Endometrial microvascular endothelial cells (primary cell): ENCODE data around the gene G6PC2. TPM values are rescaled to one million over a fixed set of nuclear protein-coding genes. Genes with fewer than 3 reads are reported as not detected.

ENCODE experiments used
- in situ Hi-C: cut with HindIII; loops from 2 replicates; pipeline ENCODE4 v1.10.0; 2017; ENCODE audit warnings: low sequenced_read_pairs, low pct_unique_long_range_greater_than_20kb; ENCODE audit errors: inconsistent ontology term
- total RNA-seq: library from RNA; depleted of rRNA; stranded (reverse); fragments of >200 nt; gene quantifications from one replicate; pipeline ENCODE4 v1.2.3, GENCODE V29; 2015; ENCODE audit errors: inconsistent ontology term

Gene G6PC2
- total RNA-seq, 1 donor from 2014 or later, result not detected

GRCh38 chr2:168935810-168936581, 34.9 kb downstream of the G6PC2 start:
- in situ Hi-C loops, result no loop called here

GRCh38 chr2:168939061-168939460, 38.0 kb downstream of the G6PC2 start:
- in situ Hi-C loops, result no loop called here

GRCh38 chr2:168939918-168940317, 38.8 kb downstream of the G6PC2 start:
- in situ Hi-C loops, result no loop called here

- in situ Hi-C loops, result no loop called here
Measured at GRCh38 chr2:168941297-168941696, 40.2 kb downstream of the G6PC2 start.

- in situ Hi-C loops, result no loop called here
Measured at GRCh38 chr2:168944065-168944464, 43.0 kb downstream of the G6PC2 start.

GRCh38 chr2:168945508-168945907, 44.4 kb downstream of the G6PC2 start:
- in situ Hi-C loops, result no loop called here

GRCh38 chr2:168948621-168949212, 47.6 kb downstream of the G6PC2 start:
- in situ Hi-C loops, result no loop called here

- in situ Hi-C loops, result no loop called here
Measured at GRCh38 chr2:168949324-168949723, 48.2 kb downstream of the G6PC2 start.

GRCh38 chr2:168951871-168952270, 50.8 kb downstream of the G6PC2 start:
- in situ Hi-C loops, result no loop called here

GRCh38 chr2:168952424-168952823, 51.3 kb downstream of the G6PC2 start:
- in situ Hi-C loops, result no loop called here

GRCh38 chr2:168954256-168954655, 53.2 kb downstream of the G6PC2 start:
- in situ Hi-C loops, result no loop called here

GRCh38 chr2:168955321-168955720, 54.2 kb downstream of the G6PC2 start:
- in situ Hi-C loops, result no loop called here

GRCh38 chr2:168956392-168956791, 55.3 kb downstream of the G6PC2 start:
- in situ Hi-C loops, result no loop called here

Other genes starting within 250 kb of the G6PC2 start
- gene NOSTRIN, start 98.7 kb upstream of the G6PC2 start, total RNA-seq, result 9.9 TPM
- 9.9 TPM for gene SPC25, start 10.9 kb upstream of the G6PC2 start, total RNA-seq
- gene ABCB11, start 130.0 kb downstream of the G6PC2 start, total RNA-seq, result not detected
- not detected for gene DHRS9, start 168.3 kb downstream of the G6PC2 start, total RNA-seq